ENCODE results near the gene SELP. TPM values are rescaled to one million over a fixed set of nuclear protein-coding genes. Genes with fewer than 3 reads are reported as not detected.

Gene SELP
- total RNA-seq, 1 experiment from 2014 or later = not detected

DNA sequence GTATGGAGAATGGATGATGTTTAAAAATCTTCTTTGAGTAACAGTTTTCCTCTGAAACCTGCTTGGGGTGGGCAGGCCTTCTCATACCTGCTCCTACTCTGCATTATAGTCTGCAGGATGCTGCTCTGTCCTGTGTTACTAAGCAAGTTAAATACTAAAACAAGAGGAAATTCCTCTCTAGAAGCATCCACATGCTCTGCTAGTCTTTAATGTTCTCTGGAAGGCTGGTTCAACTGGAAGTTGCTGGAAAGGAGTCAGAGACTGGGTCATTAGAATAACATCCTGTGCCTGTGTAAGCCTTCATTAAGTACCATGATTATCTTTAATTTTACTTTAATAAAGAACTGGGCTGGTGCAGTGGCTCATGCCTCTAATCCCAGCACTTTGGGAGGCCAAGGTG is 5.8 kb downstream of the SELP start:
- no TSS peak for BruUV-seq (replicated peaks)
- CTCF ChIA-PET = no interaction called here
- Histone ChIP-seq H3K27ac (ENCODE audit: low read length) (no peak overlapping the region), H3K36me3 (ENCODE audit: control insufficient read depth, insufficient read depth, low read length) (no peaks in the 10 kb centered on the region), H3K4me3 (ENCODE audit: low read depth in 2 of 2, low read length in 2 of 2) (no peak overlapping the region), H3K4me1 (ENCODE audit: control insufficient read depth, insufficient read depth, low read length) (no peaks in the 10 kb centered on the region), H3K9me3 (ENCODE audit: control insufficient read depth, insufficient read depth, low read depth, low read length) (no peaks in the 10 kb centered on the region), H3K27me3 (ENCODE audit: control insufficient read depth, insufficient read depth, low read length) (no peaks in the 10 kb centered on the region)
- no peak for DNase-seq (ENCODE audit: low read depth, low spot score)
- TF ChIP-seq, protein P1, sequence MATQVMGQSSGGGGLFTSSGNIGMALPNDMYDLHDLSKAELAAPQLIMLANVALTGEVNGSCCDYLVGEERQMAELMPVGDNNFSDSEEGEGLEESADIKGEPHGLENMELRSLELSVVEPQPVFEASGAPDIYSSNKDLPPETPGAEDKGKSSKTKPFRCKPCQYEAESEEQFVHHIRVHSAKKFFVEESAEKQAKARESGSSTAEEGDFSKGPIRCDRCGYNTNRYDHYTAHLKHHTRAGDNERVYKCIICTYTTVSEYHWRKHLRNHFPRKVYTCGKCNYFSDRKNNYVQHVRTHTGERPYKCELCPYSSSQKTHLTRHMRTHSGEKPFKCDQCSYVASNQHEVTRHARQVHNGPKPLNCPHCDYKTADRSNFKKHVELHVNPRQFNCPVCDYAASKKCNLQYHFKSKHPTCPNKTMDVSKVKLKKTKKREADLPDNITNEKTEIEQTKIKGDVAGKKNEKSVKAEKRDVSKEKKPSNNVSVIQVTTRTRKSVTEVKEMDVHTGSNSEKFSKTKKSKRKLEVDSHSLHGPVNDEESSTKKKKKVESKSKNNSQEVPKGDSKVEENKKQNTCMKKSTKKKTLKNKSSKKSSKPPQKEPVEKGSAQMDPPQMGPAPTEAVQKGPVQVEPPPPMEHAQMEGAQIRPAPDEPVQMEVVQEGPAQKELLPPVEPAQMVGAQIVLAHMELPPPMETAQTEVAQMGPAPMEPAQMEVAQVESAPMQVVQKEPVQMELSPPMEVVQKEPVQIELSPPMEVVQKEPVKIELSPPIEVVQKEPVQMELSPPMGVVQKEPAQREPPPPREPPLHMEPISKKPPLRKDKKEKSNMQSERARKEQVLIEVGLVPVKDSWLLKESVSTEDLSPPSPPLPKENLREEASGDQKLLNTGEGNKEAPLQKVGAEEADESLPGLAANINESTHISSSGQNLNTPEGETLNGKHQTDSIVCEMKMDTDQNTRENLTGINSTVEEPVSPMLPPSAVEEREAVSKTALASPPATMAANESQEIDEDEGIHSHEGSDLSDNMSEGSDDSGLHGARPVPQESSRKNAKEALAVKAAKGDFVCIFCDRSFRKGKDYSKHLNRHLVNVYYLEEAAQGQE (IDR thresholded peaks at IDR 0.05; ENCODE audit: insufficient read depth in 1 of 2, low read depth in 2 of 2, low read length in 1 of 2) = no peak
- ATAC-seq = no peak
- POLR2A ChIA-PET = no interaction called here
- intact Hi-C loops (cut with micrococcal nuclease; ENCODE audit: unreplicated experiment) (no loop called here), in situ Hi-C loops (cut with HindIII; ENCODE audit: low pct_unique_long_range_greater_than_20kb, low sequenced_read_pairs) (no loop called here)

DNA sequence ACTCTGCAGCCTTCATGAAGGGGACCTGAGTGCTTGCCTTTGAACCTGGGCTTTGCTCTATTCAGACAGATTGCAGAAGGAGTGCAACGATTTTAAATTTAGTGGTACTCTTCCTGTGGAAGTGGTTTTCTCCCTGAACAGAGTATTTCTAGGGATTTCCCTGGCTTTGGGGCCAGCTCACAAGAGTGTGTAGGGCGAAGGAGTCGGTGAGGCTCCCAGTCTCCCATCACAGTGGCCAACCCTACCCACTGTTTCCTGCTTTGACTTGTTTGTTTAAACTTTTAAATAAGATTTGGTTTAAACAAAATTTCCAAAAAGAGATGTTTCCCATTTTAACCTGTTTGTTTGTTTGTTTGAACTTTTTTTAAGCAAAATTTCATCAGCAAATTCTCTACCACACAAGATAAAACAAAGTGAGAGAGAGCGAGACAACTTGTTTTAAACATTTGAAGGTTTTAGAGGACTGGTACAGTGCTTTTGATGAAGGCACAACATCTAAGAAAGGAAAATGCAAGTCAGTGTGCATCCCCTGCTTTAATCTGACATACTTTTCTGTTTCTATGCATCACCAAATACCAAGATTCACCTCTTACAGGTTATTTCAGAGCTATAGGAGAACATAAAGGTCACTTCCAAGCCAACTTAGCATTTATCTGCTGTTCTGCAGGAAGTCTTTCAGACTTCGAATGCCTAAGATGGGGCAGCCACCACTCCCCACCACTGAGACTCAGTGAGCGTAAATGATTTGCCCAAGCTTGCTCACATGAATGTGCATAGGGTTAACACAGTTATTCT is 6.6 kb downstream of the SELP start:
- in situ Hi-C loops (cut with HindIII; ENCODE audit: low pct_unique_long_range_greater_than_20kb, low sequenced_read_pairs) = no loop called here
- ATAC-seq (no peak), DNase-seq (ENCODE audit: low read depth, low spot score) (no peak)
- Histone ChIP-seq H3K4me3 (ENCODE audit: low read depth in 2 of 2, low read length in 2 of 2) (no peak overlapping the region), H3K4me1 (ENCODE audit: control insufficient read depth, insufficient read depth, low read length) (no peaks in the 10 kb centered on the region), H3K36me3 (ENCODE audit: control insufficient read depth, insufficient read depth, low read length) (no peaks in the 10 kb centered on the region), H3K27ac (ENCODE audit: low read length) (no peak overlapping the region), H3K9me3 (ENCODE audit: control insufficient read depth, insufficient read depth, low read depth, low read length) (no peaks in the 10 kb centered on the region), H3K27me3 (ENCODE audit: control insufficient read depth, insufficient read depth, low read length) (no peaks in the 10 kb centered on the region)
- POLR2A ChIA-PET = no interaction called here
- CTCF ChIA-PET = no interaction called here
- no TSS peak for BruUV-seq (replicated peaks)
- intact Hi-C loops (cut with micrococcal nuclease; ENCODE audit: unreplicated experiment) = loop anchor here (1.0 kb wide), 1 partner anchor 28 kb away; no protein-coding TSS in a partner anchor
- TF ChIP-seq SIN3A (IDR thresholded peaks at IDR 0.05; ENCODE audit: borderline replicate concordance, insufficient read depth, low read depth, low read length) (no peak), POLR2AphosphoS5 (IDR thresholded peaks at IDR 0.05; ENCODE audit: low read depth, low read length) (no peak), TCF7L2 (IDR thresholded peaks at IDR 0.05; ENCODE audit: low read depth, low read length) (no peak)
- TF ChIP-seq, protein P1 (IDR thresholded peaks at IDR 0.05; ENCODE audit: insufficient read depth in 1 of 2, low read depth in 2 of 2, low read length in 1 of 2) = no peak
- TF ChIP-seq, protein P2, sequence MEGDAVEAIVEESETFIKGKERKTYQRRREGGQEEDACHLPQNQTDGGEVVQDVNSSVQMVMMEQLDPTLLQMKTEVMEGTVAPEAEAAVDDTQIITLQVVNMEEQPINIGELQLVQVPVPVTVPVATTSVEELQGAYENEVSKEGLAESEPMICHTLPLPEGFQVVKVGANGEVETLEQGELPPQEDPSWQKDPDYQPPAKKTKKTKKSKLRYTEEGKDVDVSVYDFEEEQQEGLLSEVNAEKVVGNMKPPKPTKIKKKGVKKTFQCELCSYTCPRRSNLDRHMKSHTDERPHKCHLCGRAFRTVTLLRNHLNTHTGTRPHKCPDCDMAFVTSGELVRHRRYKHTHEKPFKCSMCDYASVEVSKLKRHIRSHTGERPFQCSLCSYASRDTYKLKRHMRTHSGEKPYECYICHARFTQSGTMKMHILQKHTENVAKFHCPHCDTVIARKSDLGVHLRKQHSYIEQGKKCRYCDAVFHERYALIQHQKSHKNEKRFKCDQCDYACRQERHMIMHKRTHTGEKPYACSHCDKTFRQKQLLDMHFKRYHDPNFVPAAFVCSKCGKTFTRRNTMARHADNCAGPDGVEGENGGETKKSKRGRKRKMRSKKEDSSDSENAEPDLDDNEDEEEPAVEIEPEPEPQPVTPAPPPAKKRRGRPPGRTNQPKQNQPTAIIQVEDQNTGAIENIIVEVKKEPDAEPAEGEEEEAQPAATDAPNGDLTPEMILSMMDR (IDR thresholded peaks at IDR 0.05) = no peak

Data from Panc1 (cell line).